Spleen (tissue), 7 donors: ENCODE results near the gene MAP4K2.

Source experiments
- POLR2AphosphoS5 ChIP-seq, 3 donors: sonication (generic); formaldehyde crosslinking; IDR thresholded peaks; one replicate each; pipeline ENCODE4 v1.5.1; 2017; ENCODE audit warnings: antibody characterized with exemption in 3 of 3
- TF ChIP-seq, protein P1 (sequence below), 11 experiments: fragments of 200-600 bp in 7 of 11; fragments of 450-650 bp in 4 of 11; sonication (generic) in 4 of 11; IDR thresholded peaks in 8 of 11; conservative IDR thresholded peaks in 3 of 11; 1 replicate in 7 of 11; 2 replicates in 4 of 11; pipeline versions ENCODE4 v1.4.0 to v1.8.0; 2016 to 2021; ENCODE audit warnings: antibody characterized with exemption in 11 of 11, inconsistent platforms in 4 of 11, mild to moderate bottlenecking in 1 of 11
- donor health status: DM: no; HTN: no; CAD: no; lungs with moderate emphysema.
- donor health status: DM: no; HTN: no; CAD: no.
- donor health status: DM: no; HTN: no; CAD: no.

DNA sequence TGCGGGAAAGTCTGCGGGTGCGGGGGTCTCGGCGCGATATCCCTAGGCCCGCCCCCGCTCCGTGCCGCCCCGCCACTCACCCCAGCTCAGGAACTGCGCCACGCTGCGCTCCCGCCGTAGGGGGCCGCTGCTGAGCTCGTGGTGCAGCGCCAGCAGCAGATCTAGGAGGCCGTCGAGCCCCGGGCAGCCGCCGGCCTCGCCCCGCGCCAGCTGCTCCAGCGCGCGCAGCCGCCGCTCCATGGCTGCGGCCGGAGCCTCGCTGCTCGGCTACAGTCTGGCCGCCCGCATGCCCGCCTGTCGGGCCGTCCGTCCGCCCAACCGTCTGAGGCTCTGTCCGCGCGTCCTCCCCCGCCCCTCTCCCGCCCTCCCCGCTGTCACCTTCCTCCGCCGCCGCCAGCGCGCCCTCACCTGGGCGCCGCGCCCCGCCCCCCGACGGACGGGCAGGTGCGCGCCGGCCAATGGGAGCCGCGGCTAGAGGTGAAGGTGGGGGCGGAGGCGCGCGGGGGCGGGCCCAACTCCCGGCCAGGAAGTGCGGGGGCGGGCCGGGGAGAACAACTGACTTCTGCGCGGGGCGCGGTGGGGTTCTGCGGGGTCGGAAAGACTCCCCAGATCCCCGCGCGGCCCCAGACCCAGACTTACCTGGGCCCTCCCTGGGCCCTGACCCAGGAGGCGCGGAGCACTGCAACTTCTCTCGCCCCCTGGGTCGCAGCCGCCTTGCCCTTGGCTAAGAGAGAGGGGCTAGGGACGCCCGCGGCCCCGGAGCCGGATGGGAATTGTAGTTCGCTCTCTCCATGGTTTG, 41.5 kb upstream of the MAP4K2 start, which contains the start of gene CDC42BPG:
- TF ChIP-seq, protein P1, sequence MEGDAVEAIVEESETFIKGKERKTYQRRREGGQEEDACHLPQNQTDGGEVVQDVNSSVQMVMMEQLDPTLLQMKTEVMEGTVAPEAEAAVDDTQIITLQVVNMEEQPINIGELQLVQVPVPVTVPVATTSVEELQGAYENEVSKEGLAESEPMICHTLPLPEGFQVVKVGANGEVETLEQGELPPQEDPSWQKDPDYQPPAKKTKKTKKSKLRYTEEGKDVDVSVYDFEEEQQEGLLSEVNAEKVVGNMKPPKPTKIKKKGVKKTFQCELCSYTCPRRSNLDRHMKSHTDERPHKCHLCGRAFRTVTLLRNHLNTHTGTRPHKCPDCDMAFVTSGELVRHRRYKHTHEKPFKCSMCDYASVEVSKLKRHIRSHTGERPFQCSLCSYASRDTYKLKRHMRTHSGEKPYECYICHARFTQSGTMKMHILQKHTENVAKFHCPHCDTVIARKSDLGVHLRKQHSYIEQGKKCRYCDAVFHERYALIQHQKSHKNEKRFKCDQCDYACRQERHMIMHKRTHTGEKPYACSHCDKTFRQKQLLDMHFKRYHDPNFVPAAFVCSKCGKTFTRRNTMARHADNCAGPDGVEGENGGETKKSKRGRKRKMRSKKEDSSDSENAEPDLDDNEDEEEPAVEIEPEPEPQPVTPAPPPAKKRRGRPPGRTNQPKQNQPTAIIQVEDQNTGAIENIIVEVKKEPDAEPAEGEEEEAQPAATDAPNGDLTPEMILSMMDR (IDR thresholded peaks at IDR 0.05 in 8 of 11, conservative IDR thresholded peaks at IDR 0.05 in 3 of 11): peak in 10 of 11 experiments; percentile 9 to 85 (median 75)
- peak; percentile 6 to 71 (median 46) for TF ChIP-seq POLR2AphosphoS5 (IDR thresholded peaks at IDR 0.05)
